DMS153 (cell line): ENCODE measurements around the gene SELENOT.
"Not testable (repeated sequence)": the region's sequence is repeated elsewhere in the genome, so short reads cannot be mapped to it uniquely, and the experiment has no call there.

Source experiments
- DNase-seq: peaks from one replicate; lab custom pipeline; 2025; lab: John Stamatoyannopoulos, UW

Gene SELENOT, protein sequence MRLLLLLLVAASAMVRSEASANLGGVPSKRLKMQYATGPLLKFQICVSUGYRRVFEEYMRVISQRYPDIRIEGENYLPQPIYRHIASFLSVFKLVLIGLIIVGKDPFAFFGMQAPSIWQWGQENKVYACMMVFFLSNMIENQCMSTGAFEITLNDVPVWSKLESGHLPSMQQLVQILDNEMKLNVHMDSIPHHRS

GRCh38 chr3:150603153-150603979 lies at the start of gene SELENOT:
Gene SELENOT (plus strand): TSS chr3:150603321. CDS start chr3:150603363, 42 bp downstream.
- peak; percentile 89 for DNase-seq

GRCh38 chr3:150555859-150556436 lies 47.2 kb upstream of the SELENOT start:
- no peak for DNase-seq

DNA sequence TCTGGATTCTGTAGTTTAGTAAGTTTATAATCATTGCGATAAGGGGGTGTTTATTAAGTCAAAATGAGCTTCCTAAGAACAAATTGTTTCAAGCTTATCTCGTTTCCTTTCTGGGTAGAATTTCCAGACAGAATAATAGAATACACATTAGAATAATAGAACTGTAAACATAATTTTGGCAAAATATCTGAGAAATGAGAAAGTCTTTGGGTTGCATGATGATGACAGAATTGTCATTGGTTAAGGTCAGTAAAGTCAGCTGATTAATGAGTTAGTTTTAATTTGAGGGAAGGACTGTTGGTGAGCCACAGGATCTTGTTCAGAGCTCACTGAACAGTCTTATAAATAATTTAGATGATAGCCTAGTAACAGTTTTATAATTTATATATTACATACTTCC lies 46.3 kb upstream of the SELENOT start:
- no peak for DNase-seq

DNA sequence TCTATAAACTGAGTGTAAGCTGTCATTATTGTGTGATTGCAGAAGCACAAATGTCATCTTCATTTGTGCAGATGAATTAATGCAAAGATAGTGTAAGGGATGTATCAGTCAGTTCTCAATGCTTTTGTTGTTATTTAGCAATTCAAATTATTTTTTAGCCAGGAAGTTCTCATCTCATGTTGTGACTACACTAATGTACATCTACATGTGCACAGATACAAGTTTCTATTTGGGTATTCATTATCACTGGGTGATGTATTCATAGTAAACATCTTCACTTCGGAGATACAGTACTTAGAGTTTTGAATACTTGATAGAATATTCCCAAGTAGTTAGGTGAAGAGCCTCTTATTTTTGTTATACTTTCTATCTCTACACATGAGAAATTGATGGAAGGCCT lies 45.4 kb upstream of the SELENOT start:
- DNase-seq: no peak

DNA sequence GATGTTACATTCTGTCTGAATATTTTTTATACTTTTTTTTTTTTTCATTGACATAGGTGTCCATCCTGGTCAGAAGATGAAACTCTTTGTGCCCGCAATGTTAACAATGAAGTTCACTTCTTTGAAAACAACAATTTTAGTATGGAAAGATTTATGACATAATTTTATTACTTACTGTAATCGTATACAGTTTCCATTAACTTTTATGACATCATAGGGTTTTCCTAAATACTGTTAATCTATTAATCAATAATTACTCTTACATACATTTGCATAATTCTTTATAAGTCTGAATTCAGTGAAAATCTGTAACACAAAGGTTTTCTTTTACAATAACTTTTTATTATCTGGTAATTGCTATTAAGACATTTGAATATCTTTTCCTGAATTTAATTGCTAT lies 38.9 kb upstream of the SELENOT start:
- DNase-seq: no peak

DNA sequence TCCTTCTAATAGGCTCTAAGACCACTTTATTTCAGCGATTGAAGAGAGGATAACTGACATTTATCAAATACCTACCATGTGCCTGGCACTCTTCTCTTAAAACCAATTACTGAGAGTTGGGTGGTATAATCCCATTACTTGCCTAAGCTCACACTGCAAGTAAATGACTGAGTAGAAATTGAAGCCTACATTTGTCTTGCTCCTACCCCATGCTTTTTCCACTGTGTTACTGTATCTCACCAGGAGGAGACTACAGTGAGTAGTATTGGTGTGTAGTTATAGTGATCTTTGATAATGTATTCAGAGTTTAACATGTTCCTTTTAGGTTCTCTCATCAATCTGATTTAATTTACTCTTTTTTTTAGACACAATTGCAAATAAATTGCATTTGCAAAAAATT lies 35.8 kb upstream of the SELENOT start:
- DNase-seq: no peak

GRCh38 chr3:150577855-150578254 lies 25.3 kb upstream of the SELENOT start:
- no peak for DNase-seq

DNA sequence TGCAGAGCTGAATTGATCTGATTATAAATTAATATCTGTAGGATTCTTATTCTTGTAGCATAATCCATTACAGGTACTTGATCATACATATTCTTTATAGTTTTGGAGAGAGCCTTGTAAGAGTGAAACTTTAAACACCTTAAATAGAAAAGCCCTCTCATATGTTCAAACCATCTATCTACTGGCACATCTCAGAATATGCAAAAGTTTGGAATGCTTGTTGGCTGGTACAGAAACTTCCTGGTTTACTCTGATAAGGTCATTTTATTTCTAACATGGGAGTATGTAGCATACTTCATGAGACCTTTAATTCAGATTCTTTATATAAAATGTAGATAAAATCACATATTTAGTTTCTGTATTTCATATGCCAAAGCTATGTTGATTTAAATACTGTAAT lies 21.9 kb upstream of the SELENOT start:
- DNase-seq: no peak

DNA sequence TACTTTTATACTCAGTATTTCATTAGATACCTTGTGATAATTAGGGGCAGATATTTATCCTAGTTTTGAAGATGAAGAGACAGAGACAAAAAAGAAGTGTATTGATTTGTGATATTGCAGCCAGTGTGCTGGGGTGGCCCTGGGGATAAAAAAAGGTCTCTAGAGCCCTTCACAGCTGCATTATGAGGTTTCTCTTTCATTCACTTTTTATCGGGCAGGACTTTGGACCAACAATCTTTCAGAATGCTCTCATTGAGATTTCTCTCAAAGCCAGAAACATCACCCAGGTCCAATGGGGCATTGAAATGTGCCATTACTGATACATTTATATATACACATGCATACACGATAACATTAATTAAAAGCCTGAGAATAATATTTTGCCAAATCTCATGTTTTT lies 20.5 kb upstream of the SELENOT start:
- no peak for DNase-seq

DNA sequence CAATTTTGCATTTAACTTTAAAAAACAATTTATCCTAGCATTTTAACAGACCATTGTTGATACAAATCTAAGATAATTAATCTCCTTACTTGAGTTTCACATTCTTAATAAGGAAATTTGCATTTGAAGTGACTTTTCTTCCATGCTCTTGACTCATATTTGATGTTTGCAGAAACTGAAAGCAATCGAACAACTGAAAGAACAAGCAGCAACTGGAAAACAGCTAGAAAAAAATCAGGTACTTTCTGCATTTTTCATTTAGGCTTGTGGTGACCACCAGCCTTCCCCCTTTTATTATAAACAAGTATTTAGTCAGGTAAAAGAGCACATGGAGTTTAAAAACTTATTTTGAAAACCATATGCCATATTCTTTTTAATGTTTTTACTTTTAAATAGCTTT lies 20.1 kb upstream of the SELENOT start:
- DNase-seq: no peak

GRCh38 chr3:150588027-150588830 lies 14.9 kb upstream of the SELENOT start:
- DNase-seq: no peak

DNA sequence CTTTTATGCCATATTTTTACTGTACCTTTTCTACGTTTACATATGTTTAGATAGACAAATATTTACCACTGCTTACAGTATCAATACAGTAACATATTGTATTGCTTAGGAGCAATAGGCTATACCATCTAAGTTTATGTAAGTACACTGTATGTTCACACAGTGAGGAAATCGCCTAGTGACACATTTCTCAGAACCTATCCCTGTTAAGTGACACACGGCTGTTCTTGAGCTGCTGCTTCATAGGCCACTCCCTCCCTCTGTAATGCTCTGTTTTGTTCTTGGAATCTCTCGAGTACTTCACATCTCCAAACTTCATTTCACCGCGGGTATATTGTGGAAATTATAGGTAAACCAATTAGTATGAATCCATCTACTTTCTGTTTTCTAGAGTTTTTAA lies 13.4 kb upstream of the SELENOT start:
- DNase-seq: no peak

DNA sequence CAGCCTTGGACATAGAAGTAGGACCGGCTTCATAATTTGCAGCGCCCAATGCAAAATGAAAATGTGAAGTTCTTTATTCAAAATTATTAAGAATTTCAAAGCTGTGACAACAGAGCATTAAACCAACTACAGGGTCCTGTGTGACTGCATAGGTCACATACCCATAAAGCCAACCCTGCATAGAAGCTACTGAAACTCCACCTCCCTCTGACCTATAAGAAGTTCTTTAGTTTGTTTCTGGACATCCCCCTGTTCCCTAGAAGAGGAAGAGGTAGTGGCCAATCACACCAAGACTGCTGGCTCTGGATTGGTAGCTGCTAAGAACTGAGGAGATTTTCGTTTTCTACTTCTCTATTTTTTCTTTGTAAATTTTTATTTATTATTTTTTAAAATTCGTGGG lies 9.0 kb upstream of the SELENOT start:
- DNase-seq: no peak

DNA sequence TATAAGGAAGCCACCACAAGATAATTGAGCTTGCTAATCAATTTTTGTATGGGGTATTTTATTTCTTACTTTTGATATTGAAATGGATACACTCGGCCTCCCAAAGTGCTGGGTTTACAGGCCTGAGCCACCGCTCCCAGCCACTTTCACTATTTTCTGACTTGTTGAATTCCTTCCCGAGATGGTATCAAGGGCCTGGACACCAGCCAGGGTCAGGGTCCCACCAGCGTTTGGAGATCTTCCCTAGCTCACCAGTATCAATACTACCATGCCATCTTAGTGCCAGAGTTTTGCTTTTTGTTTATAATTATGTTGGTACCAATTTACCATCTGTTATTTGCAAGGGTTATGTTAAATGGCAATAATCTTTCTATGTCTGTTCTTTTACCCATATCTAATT lies 5.5 kb upstream of the SELENOT start:
- DNase-seq: no peak

DNA sequence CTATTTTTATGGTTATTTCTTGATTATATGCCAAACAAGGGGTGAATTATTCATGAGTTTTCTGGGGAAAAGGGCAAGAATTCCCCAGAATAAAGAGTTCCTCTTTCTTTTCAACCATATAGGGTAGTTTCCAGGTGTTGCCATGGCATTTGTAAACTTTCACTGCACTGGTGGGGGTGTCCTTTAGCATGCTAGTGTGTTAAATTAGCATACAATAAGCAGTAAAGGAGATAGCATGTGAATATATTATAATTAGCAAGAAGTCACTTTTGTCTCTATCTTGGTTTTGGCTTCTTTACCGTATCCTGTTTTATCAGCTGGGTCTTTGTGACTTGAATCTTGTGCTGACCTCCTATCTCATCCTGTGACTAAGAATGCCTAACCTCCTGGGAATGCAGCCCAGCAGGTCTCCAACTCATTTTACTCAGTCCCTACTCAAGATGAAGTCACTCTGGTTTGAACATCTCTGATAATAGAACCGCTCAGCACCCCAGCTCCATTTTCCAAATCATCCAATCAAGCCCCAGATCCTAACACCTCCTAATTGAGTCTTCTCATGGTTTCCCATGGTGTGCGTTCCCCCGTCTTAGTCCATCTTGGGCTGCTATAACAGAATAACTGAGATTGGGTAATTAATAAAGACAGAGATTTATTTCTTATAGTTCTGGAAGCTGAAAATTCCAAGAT lies 3.4 kb upstream of the SELENOT start:
- no peak for DNase-seq

- not testable (repeated sequence) for DNase-seq
Measured at GRCh38 chr3:150600647-150601530, 2.2 kb upstream of the SELENOT start.

GRCh38 chr3:150602426-150603152 lies 532 bp upstream of the SELENOT start:
- DNase-seq: no peak

DNA sequence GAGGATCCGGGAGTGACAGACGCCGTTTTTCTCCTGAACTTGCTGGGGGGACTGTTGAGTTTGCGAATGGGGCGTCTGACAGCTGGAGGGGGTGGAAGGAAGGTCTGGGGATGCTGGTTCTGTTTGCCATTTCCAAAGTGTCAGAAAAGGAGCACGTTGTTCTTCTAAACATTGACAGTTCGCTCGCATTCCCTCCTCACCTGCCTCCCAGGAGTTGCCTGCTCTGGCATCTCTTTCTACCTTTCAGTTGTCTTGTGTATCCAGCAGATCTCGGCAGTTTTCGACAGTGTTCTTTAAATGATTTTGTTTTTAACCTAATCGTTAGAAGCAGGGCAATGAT lies 829 bp downstream of the SELENOT start:
- no peak for DNase-seq

GRCh38 chr3:150605998-150606641 lies 3.0 kb downstream of the SELENOT start:
- DNase-seq: no peak
